Lower leg skin (tissue), 4 donors: ENCODE measurements around the gene XPR1. TPM values are rescaled to one million over a fixed set of nuclear protein-coding genes. Genes with fewer than 3 reads are reported as not detected.
A peak's percentile ranks its signal among the peaks of the same experiment; 100 is the strongest.

Experiments used
- DNase-seq, 2 donors: peaks; one replicate each; pipeline ENCODE4 v3.0.0-alpha.2; 2019; ENCODE audit warnings: low spot score in 2 of 2
- H3K4me3 ChIP-seq: fragments of 200-600 bp; sonication (generic); 2 replicates; pipeline ENCODE4 v1.5.1; 2017; ENCODE audit warnings: mild to moderate bottlenecking, low read depth; ENCODE audit not compliant: poor library complexity, severe bottlenecking
- CTCF ChIP-seq, 3 donors: fragments of 450-650 bp; IDR thresholded peaks; one replicate each; pipeline ENCODE4 v1.5.1; 2016; ENCODE audit warnings: antibody characterized with exemption in 3 of 3, mild to moderate bottlenecking in 3 of 3, moderate library complexity in 2 of 3
- POLR2A ChIP-seq, 2 donors: fragments of 450-650 bp; IDR thresholded peaks; one replicate each; pipeline ENCODE4 v1.6.1; 2016 to 2017; ENCODE audit warnings: antibody characterized with exemption in 2 of 2, mild to moderate bottlenecking in 1 of 2, moderate library complexity in 1 of 2
- WGBS, 2 donors: methylation state at CpG; one replicate each; pipeline ENCODE4 v1.1.5; 2018; 5-methylcytosine and 5-hydroxymethylcytosine counted together
- intact Hi-C: fragments of 100-400 bp; cut with DNase I; formaldehyde crosslinking; loops from one replicate; pipeline ENCODE4 v1.15.0; 2023; ENCODE audit warnings: low total_unique reads
- total RNA-seq, 4 donors: library from RNA; depleted of rRNA; stranded (reverse); fragments of >200 nt; gene quantifications; one replicate each; pipeline ENCODE4 v1.1.0, GENCODE V29; 2016

Gene XPR1
- total RNA-seq: 10 to 100 TPM; 10.1 to 25.4 (median 14.1) TPM

DNA sequence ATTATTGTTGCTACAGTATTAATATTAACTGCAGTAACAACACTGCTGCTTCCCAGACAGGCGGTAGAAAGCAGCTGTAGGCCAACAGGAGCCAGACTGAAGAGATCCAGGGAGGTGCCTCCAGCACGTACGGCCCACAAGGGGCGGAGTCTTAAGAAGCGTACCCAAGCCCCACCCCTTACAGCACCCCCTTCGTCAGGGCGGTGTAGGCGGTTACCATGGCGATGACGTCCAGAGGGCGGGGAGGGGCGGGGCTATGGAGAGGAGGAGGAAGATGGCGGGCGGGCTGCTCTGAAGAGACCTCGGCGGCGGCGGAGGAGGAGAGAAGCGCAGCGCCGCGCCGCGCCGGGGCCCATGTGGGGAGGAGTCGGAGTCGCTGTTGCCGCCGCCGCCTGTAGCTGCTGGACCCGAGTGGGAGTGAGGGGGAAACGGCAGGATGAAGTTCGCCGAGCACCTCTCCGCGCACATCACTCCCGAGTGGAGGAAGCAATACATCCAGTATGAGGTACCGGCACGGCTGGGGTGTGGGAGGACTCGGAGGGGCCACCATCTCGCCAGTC lies at the start of gene XPR1:
TSS of gene XPR1 (plus strand) at position 257 of the 560 bp plus-strand sequence. CDS start at position 437, 180 bp downstream.
- peak; percentile 98 to 99 for DNase-seq
- WGBS, 2 donors: 0 to 2% methylated on average over 12 to 34 of the region's 41 CpGs
- intact Hi-C loops: loop anchor here (10.0 kb wide), 1 partner anchor 127 kb away; the partner anchor contains the start of gene ACBD6
- peak within 1 kb of the TSS; percentile 51 for H3K4me3 ChIP-seq
- TF ChIP-seq CTCF (IDR thresholded peaks at IDR 0.05): no peak
- TF ChIP-seq POLR2A (IDR thresholded peaks at IDR 0.05): peak in 1 of 2 donors; percentile 58

DNA sequence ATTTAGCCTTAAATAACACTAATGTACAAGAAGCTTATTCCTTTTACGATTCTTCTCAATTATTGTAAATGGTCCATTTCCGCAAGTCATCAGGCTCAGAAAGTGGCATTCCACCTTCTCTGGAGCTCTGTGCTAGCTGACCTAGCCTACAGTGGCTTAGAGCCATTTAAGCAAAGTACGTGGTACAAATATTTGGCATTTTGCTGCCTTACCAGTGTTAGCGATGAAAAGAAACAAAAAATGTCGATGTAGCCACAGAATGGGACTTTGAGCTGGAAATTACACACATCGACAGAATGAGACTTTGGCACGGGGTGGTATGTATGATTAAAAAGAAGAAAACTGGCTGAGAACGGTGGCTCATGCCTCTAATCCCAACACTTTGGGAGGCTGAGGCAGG lies 47.0 kb upstream of the XPR1 start:
- no peak overlapping the region for H3K4me3 ChIP-seq
- no peak for DNase-seq
- TF ChIP-seq POLR2A (IDR thresholded peaks at IDR 0.05) (no peak), CTCF (IDR thresholded peaks at IDR 0.05) (no peak)
- 58 to 74% methylated on average over 8 of the region's 8 CpGs for WGBS, 2 donors
- intact Hi-C loops: no loop called here

DNA sequence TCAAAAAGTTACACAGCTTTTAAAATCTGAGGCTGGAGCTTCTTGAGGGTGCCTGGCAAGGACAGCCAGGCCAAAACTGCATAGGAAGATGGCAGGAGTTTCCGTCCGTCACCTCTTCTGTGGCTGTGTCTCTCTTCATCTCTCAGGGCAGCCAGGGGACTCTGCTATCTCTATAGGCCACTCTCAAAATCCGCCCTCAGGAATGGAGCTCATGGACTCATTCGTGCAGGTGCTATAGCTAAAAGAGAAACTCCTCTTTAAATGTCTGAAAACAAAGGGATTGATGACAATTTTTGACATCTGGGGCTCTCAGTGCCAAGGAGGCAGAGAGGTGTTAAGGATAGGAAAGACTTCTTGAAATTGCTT lies 45.8 kb upstream of the XPR1 start:
- DNase-seq: no peak
- intact Hi-C loops: no loop called here
- no peak for TF ChIP-seq POLR2A (IDR thresholded peaks at IDR 0.05)
- no peak for TF ChIP-seq CTCF (IDR thresholded peaks at IDR 0.05)
- H3K4me3 ChIP-seq: no peak overlapping the region
- 69 to 75% methylated on average over 4 of the region's 4 CpGs for WGBS, 2 donors

GRCh38 chr1:180586671-180587155 lies 45.1 kb upstream of the XPR1 start:
- WGBS, 2 donors: 13 to 28% methylated on average over 1 of the region's 1 CpG
- TF ChIP-seq CTCF (IDR thresholded peaks at IDR 0.05) (no peak), POLR2A (IDR thresholded peaks at IDR 0.05) (no peak)
- intact Hi-C loops: no loop called here
- no peak overlapping the region for H3K4me3 ChIP-seq
- no peak for DNase-seq

GRCh38 chr1:180588121-180588520 lies 43.7 kb upstream of the XPR1 start:
- no peak for TF ChIP-seq POLR2A (IDR thresholded peaks at IDR 0.05)
- no peak for TF ChIP-seq CTCF (IDR thresholded peaks at IDR 0.05)
- DNase-seq: no peak
- 82 to 84% methylated on average over 2 of the region's 2 CpGs for WGBS, 2 donors
- intact Hi-C loops: no loop called here
- H3K4me3 ChIP-seq: no peak overlapping the region

- 86 to 89% methylated on average over 2 of the region's 2 CpGs for WGBS, 2 donors
- intact Hi-C loops: no loop called here
- no peak overlapping the region for H3K4me3 ChIP-seq
- no peak for DNase-seq
- TF ChIP-seq CTCF (IDR thresholded peaks at IDR 0.05) (no peak), POLR2A (IDR thresholded peaks at IDR 0.05) (no peak)
Measured at GRCh38 chr1:180590889-180591288, 40.9 kb upstream of the XPR1 start.
